HEK293T (cell line): ENCODE measurements around the gene CHODL.

ENCODE experiments used
- ARNT ChIP-seq: fragments of 450-650 bp; IDR thresholded peaks from 2 replicates; pipeline ENCODE4 v1.6.1; 2017; ENCODE audit warnings: mild to moderate bottlenecking
- BHLHE40 ChIP-seq: fragments of 450-650 bp; IDR thresholded peaks from 2 replicates; pipeline ENCODE4 v1.6.1; 2016; ENCODE audit warnings: mild to moderate bottlenecking, moderate library complexity, borderline replicate concordance
- ELF4 ChIP-seq: fragments of 450-650 bp; IDR thresholded peaks from 2 replicates; pipeline ENCODE4 v1.6.1; 2017; ENCODE audit warnings: antibody characterized with exemption
- FOXM1 ChIP-seq: fragments of 450-650 bp; IDR thresholded peaks from 2 replicates; pipeline ENCODE4 v1.6.1; 2017; ENCODE audit warnings: mild to moderate bottlenecking, borderline replicate concordance
- HDGF ChIP-seq: fragments of 450-650 bp; IDR thresholded peaks from 2 replicates; pipeline ENCODE4 v1.6.1; 2017; ENCODE audit warnings: antibody characterized with exemption, borderline replicate concordance
- L3MBTL2 ChIP-seq: fragments of 450-650 bp; conservative IDR thresholded peaks from 2 replicates; pipeline ENCODE4 v1.6.1; 2016; ENCODE audit warnings: mild to moderate bottlenecking
- NFRKB ChIP-seq: fragments of 450-650 bp; IDR thresholded peaks from 2 replicates; pipeline ENCODE4 v1.6.1; 2016; ENCODE audit warnings: mild to moderate bottlenecking, moderate library complexity
- SP1 ChIP-seq: fragments of 450-650 bp; IDR thresholded peaks from 2 replicates; pipeline ENCODE4 v1.6.1; 2017
- TARDBP ChIP-seq: fragments of 450-650 bp; IDR thresholded peaks from 2 replicates; pipeline ENCODE4 v1.6.1; 2016
- ZNF384 ChIP-seq: fragments of 450-650 bp; IDR thresholded peaks from 2 replicates; pipeline ENCODE4 v1.6.1; 2016

- no peak for TF ChIP-seq ZNF384
- no peak for TF ChIP-seq HDGF
- no peak for TF ChIP-seq SP1
- no peak for TF ChIP-seq ARNT
- TF ChIP-seq FOXM1 = no peak
- TF ChIP-seq BHLHE40 = no peak
- no peak for TF ChIP-seq L3MBTL2
- no peak for TF ChIP-seq ELF4
- TF ChIP-seq TARDBP = no peak
- no peak for TF ChIP-seq NFRKB
Observed at GRCh38 chr21:18251065-18251464, 6.4 kb downstream of the CHODL start.
